GM12801 (cell line): ENCODE measurements around the gene HS3ST2.

Experiments used
- TF ChIP-seq, protein P1 (sequence below): IDR thresholded peaks from one replicate; pipeline ENCODE4 v1.5.1; 2011; ENCODE audit warnings: control low read depth; ENCODE audit not compliant: insufficient read length; ENCODE audit errors: extremely low read depth

HS3ST2 gene

DNA sequence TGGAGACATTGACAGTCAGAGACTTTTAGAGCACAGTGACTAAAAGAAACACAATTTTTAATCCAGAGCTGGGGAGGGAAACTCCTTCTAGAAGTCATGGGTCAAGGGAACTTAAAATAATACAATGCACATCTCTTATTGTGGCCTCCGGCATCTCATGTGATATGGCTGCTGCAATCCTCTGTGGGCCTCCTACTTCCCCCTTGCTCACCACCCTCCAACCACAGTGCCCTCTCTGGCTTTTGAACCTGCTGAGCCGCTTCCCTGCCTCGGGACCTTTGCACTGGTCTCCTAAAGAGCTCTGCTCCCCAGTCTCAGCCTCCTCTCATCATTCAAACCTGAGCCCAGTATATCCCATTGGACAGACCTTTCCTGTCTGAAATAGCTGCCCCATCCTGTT, 47.6 kb downstream of the HS3ST2 start:
- TF ChIP-seq, protein P1, sequence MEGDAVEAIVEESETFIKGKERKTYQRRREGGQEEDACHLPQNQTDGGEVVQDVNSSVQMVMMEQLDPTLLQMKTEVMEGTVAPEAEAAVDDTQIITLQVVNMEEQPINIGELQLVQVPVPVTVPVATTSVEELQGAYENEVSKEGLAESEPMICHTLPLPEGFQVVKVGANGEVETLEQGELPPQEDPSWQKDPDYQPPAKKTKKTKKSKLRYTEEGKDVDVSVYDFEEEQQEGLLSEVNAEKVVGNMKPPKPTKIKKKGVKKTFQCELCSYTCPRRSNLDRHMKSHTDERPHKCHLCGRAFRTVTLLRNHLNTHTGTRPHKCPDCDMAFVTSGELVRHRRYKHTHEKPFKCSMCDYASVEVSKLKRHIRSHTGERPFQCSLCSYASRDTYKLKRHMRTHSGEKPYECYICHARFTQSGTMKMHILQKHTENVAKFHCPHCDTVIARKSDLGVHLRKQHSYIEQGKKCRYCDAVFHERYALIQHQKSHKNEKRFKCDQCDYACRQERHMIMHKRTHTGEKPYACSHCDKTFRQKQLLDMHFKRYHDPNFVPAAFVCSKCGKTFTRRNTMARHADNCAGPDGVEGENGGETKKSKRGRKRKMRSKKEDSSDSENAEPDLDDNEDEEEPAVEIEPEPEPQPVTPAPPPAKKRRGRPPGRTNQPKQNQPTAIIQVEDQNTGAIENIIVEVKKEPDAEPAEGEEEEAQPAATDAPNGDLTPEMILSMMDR: no peak

DNA sequence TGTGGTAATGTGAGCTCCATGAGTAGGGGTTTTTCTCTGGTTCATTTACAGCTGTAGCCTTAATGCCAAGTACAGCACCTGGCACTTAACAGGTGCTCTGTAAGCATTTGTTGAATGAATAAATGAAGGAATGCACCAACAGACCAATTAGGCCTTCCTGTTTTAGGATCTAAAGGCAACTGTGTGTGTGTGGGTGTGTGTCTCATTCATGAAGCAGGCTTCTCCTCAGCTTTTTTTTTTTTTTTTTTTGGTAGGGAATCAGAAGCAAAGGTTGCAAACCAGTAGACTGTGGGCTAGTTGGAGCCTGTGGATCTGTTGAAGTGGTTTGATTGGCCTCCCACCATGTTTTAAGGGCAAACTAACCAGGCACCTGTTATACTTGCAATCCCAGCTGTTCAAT, 48.1 kb downstream of the HS3ST2 start:
- TF ChIP-seq, protein P1: no peak

DNA sequence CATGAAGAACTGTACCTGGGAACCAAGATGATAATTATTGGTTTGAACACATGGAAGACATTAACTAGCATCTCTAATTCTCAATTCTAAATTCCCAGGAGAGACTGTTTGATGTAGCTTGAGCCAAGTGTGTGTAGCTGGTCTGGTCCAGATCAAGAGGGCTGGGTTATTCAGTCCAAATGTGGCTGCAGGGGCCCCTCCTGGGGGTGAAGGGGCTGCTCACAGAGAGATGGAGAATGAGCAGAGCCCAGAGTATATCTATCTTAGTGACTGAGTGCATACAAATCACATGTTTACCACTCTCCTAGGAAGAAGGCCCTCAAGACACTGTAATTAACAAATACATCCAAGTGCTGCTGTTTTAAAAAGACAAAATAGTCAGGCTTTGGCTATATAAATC, 50.4 kb downstream of the HS3ST2 start:
- TF ChIP-seq, protein P1: no peak

DNA sequence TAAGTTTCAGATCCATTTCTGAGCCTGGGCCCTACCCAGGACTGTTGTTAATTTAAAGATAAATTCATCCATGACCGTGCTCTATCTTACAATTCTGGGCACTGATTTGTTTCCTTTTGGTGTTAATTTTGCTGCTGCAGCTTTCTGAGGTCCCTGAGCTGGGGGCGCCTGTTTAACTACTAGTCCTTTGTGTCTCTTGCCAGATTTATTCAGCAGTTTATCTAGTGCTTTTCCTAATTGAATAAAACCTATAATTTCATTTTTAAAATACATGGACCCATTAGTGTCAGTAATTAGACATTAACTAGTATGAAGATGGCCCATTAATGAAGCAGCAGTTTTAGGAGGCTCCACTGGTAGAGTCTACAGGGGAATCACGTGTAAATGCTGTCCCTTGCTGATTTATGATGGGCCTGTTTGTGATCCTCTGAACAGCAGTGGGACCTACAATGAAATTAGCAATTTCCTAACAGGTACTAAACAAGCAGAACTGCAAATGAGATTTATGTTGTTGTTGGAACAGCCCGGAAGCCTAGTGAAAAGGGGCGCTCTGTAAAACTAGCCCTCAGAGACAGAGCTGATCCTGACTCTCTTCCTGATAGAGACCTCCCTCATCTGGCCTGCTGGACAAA, 54.7 kb downstream of the HS3ST2 start:
- TF ChIP-seq, protein P1: no peak

DNA sequence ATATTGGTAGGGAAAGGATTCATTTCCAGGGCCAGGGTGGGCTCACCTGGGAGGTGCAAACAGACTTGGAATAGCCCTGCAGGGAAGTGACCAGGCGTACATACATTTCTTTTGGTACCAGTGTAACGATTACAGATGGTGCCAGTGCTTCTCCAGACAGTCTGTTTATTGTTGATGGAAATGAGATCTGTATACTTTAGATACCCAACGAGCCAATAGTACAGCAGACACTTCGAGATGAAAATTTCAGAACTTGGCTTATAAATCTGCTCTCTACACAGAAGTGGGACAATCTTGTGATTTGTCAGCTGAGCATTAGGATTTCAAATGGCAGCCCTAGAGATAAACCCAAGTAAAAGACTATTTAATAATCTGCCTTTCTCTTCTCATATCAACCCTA, 57.9 kb downstream of the HS3ST2 start:
- TF ChIP-seq, protein P1: no peak

DNA sequence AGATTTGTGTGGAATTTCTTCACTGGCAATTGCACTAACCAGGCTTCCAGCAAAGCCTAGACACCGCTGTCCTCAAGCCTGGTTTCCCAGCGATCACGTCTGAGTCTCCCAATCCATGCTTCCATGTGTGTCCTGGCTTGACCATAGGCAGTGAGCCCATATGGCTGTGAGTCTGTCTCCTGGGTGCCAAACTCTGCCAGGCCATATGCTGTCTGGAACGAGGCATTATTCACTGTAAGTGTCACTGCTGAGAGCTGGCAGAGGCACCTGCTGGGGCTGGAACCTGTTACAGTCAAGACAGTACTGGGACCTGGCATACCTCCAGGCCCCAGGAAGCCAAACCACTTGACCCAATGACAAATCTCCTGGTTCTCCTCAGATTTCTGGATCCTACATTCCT, 60.4 kb downstream of the HS3ST2 start:
- TF ChIP-seq, protein P1: no peak

DNA sequence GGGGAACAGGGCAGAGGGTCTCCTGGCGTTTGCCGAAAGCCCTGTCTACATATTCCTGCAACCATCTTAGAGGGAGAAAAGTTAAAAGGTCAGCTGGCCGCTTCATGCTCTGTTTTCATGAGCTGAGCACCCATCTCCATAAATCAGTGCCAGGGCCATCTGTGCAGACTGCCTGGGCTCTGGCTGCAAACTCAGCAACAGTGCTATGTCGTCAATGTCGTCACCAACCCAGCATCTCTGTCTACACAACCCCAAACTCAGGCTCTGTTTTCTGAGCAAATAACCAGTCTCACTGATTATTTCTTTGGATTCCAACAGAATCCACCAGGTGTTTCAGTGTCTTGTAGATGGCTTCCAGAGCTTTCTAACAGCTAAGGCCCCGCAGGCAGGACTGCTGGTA, 65.0 kb downstream of the HS3ST2 start:
- TF ChIP-seq, protein P1: no peak
